GM12891 (cell line): Measurements from ENCODE around the gene STK11IP.

ENCODE experiments used
- PAX5 ChIP-seq: IDR thresholded peaks from 2 replicates; pipeline ENCODE4 v1.6.1; 2011; ENCODE audit warnings: low read length, moderate library complexity, mild to moderate bottlenecking; ENCODE audit not compliant: insufficient read depth, severe bottlenecking
- POLR2A ChIP-seq: IDR thresholded peaks from 2 replicates; pipeline ENCODE4 v1.6.1; 2011; ENCODE audit warnings: low read depth, low read length, control low read depth
- POLR2AphosphoS5 ChIP-seq: IDR thresholded peaks from 2 replicates; pipeline ENCODE4 v1.6.1; 2011; ENCODE audit warnings: low read depth, low read length, control low read depth
- POU2F2 ChIP-seq: IDR thresholded peaks from 2 replicates; pipeline ENCODE4 v1.6.1; 2011; ENCODE audit warnings: low read depth, mild to moderate bottlenecking, control low read depth, low read length, moderate library complexity
- SPI1 ChIP-seq: IDR thresholded peaks from 2 replicates; pipeline ENCODE4 v1.6.1; 2011; ENCODE audit warnings: low read depth, low read length, control low read depth
- TAF1 ChIP-seq: IDR thresholded peaks from 2 replicates; pipeline ENCODE4 v1.6.1; 2011; ENCODE audit warnings: low read depth, low read length, control low read depth

- TF ChIP-seq POLR2A (no peak), TAF1 (no peak), SPI1 (no peak), POLR2AphosphoS5 (no peak), POU2F2 (no peak), PAX5 (no peak)
Measured at GRCh38 chr2:219619235-219619634, 21.6 kb downstream of the STK11IP start.
